ENCODE measurements around the gene SOX3.

The SOX3 gene

GRCh38 chrX:140504371-140505324 lies at the start of gene SOX3:
Gene SOX3, minus strand, starts transcription at chrX:140505069. Its CDS starts 9 bp downstream, at chrX:140505060.
- no peaks in the 10 kb centered on the region for H3K9me3 Mint-ChIP-seq
- no peak within 1 kb of the TSS for H3K27ac Mint-ChIP-seq
- no peaks in the 10 kb centered on the region for H3K4me1 Mint-ChIP-seq
- no peaks in the 10 kb centered on the region for H3K36me3 Mint-ChIP-seq
- no peak within 1 kb of the TSS for H3K4me3 Mint-ChIP-seq
- DNase-seq (ENCODE audit: low spot score in 2 of 2) (no peak), ATAC-seq (no peak)

DNA sequence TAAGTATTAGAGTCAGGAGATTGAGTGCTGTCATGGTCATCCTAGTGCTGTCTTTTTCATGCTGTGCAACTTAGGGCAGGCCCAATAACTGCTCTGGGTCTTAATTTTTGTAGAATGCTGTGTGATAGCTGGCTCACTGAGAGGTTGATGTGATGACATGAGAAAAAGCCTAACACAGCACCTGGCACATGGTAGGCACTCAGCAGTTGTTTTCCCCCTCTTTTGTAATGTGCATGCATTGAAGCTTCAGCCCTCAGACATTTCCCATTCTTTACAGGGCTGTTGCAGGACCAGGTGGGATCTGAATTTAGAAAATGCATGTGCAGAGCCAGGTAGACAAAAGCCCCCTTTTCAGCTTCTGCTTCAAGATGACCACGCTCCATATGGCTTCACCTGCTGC lies 44.1 kb upstream of the SOX3 start:
- DNase-seq (ENCODE audit: low spot score in 2 of 2), result no peak
- Mint-ChIP-seq H3K4me1 (no peaks in the 10 kb centered on the region), H3K36me3 (no peaks in the 10 kb centered on the region), H3K9me3 (no peaks in the 10 kb centered on the region), H3K27ac (no peak overlapping the region), H3K4me3 (no peak overlapping the region)
- ATAC-seq, result no peak

GRCh38 chrX:140526171-140526570 lies 21.3 kb upstream of the SOX3 start:
- Mint-ChIP-seq H3K36me3 (no peaks in the 10 kb centered on the region), H3K9me3 (no peaks in the 10 kb centered on the region), H3K4me1 (no peaks in the 10 kb centered on the region), H3K4me3 (no peak overlapping the region), H3K27ac (no peak overlapping the region)
- DNase-seq (ENCODE audit: low spot score in 2 of 2), result no peak
- no peak for ATAC-seq

GRCh38 chrX:140525448-140525847 lies 20.6 kb upstream of the SOX3 start:
- DNase-seq (ENCODE audit: low spot score in 2 of 2) (no peak), ATAC-seq (no peak)
- H3K9me3 Mint-ChIP-seq, result no peaks in the 10 kb centered on the region
- no peaks in the 10 kb centered on the region for H3K4me1 Mint-ChIP-seq
- no peaks in the 10 kb centered on the region for H3K36me3 Mint-ChIP-seq
- no peak overlapping the region for H3K27ac Mint-ChIP-seq
- H3K4me3 Mint-ChIP-seq, result no peak overlapping the region

DNA sequence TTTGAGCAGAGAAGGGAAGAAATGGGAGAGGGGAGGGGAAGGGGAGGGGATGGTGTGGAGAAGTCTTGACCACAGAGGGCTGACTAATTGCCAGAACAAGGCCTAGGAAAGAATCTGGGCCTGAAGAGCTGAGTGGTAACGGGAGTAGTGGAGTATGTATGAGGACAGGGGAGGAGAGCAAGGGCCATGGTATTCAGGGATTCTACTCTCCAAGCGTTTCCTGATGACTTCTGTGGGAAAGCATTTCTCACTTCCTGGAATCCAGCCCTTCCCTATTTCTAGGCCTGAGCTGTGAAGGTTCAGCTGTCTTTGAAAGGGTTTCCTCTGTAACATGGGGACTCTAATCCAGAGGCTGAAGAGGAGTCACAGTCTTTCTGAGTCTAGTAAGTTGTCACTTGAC lies 19.7 kb upstream of the SOX3 start:
- ATAC-seq, result no peak
- H3K9me3 Mint-ChIP-seq, result no peaks in the 10 kb centered on the region
- DNase-seq (ENCODE audit: low spot score in 2 of 2), result no peak
- no peak overlapping the region for H3K4me3 Mint-ChIP-seq
- H3K27ac Mint-ChIP-seq, result no peak overlapping the region
- H3K4me1 Mint-ChIP-seq, result no peaks in the 10 kb centered on the region
- no peaks in the 10 kb centered on the region for H3K36me3 Mint-ChIP-seq

DNA sequence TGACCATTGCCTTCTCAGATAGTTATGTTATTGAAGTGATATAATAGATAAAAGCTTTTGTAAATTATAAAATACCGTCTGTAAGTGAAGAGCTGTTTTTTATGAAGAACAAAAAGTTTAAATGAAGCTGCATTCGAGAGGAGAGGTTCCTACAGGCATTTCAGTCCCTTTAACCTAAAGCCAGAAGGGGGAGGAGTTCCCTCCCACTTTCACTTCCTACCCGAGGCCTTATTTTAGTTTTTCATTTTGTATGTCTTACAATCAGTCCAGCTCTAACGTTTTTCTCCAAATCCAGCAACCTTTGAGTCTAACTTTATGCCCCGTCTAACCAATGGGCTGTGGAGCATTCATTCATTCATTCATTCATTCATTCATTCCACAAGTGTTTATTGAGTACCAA lies 16.5 kb upstream of the SOX3 start:
- Mint-ChIP-seq H3K4me3 (no peak overlapping the region), H3K9me3 (no peaks in the 10 kb centered on the region), H3K4me1 (no peaks in the 10 kb centered on the region), H3K27ac (no peak overlapping the region), H3K36me3 (no peaks in the 10 kb centered on the region)
- no peak for DNase-seq (ENCODE audit: low spot score in 2 of 2)
- ATAC-seq, result no peak

GRCh38 chrX:140514554-140514953 lies 9.7 kb upstream of the SOX3 start:
- no peak for ATAC-seq
- H3K36me3 Mint-ChIP-seq, result no peaks in the 10 kb centered on the region
- H3K9me3 Mint-ChIP-seq, result no peaks in the 10 kb centered on the region
- no peak for DNase-seq (ENCODE audit: low spot score in 2 of 2)
- H3K27ac Mint-ChIP-seq, result no peak overlapping the region
- no peak overlapping the region for H3K4me3 Mint-ChIP-seq
- H3K4me1 Mint-ChIP-seq, result no peaks in the 10 kb centered on the region

- H3K27ac Mint-ChIP-seq, result no peak overlapping the region
- DNase-seq (ENCODE audit: low spot score in 2 of 2), result no peak
- H3K36me3 Mint-ChIP-seq, result no peaks in the 10 kb centered on the region
Observed at GRCh38 chrX:140510895-140511295, 6.0 kb upstream of the SOX3 start.

DNA sequence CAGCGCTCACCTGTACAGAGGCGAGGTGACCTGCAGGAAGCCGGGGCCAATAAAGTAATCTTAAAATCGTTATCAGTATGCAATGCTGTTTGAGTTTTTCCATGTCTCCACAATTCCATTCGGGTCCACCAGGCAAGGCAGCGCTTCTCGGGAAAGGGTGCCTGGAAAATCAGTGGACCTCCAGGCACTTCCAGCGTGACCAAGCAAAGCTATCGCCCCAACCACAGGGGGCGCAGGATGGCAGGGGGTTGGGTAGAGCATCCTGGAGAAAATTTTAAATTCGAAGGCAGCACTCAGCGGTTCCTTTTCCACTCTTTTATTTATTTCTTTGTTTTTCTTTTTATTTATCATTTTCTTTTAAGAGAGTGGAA lies 5.4 kb upstream of the SOX3 start:
- Mint-ChIP-seq H3K9me3 (no peaks in the 10 kb centered on the region), H3K36me3 (no peaks in the 10 kb centered on the region), H3K4me3 (no peak overlapping the region), H3K4me1 (no peaks in the 10 kb centered on the region), H3K27ac (no peak overlapping the region)
- no peak for DNase-seq (ENCODE audit: low spot score in 2 of 2)
- no peak for ATAC-seq

More at GRCh38 chrX:140510895-140511295, 6.0 kb upstream of the SOX3 start:
- ATAC-seq, result no peak
- Mint-ChIP-seq H3K9me3 (no peaks in the 10 kb centered on the region), H3K4me3 (no peak overlapping the region), H3K4me1 (no peaks in the 10 kb centered on the region)

DNA sequence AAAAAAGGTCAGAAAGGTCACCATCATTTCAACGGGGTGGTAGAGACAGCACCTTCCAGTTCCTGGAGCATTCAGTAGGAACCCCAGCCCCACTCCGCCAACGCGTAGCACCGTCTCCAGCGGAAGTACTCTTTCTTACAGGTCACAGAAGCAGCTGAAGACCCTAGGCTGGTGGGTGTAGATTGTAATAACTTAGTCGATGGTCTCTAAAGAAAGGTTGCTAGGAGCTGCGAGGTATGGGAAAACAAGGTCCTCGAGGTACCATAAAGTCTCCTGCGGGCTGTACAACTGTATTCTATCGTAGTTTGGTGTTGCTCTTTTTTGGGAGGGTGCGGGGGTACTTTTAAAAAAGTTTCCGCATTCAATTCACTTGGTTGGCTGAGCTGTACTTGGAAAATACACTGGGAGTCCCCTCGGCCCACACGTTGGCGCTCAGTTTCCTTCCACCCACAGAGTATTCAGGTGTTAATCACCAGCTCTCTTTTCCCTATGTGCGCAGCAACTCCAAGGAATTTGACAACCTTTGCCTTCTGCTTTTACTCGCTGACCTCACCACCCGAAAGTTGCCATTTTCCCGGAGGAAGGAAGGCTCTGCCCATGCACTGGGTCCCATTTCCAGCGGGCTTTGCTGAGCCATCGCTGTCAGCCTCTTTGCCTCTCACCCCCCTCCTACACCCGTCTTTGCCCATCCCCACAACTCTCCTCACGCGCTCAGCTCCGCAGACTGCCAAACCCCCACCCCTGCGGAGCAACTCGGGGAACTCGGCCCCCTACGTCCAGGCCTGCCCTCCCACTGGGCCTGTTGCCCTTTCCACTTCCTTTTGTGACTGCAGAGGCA lies 4.8 kb upstream of the SOX3 start:
- no peaks in the 10 kb centered on the region for H3K36me3 Mint-ChIP-seq
- H3K27ac Mint-ChIP-seq, result no peak overlapping the region
- no peak overlapping the region for H3K4me3 Mint-ChIP-seq
- no peak for DNase-seq (ENCODE audit: low spot score in 2 of 2)
- no peaks in the 10 kb centered on the region for H3K9me3 Mint-ChIP-seq
- no peaks in the 10 kb centered on the region for H3K4me1 Mint-ChIP-seq
- no peak for ATAC-seq

DNA sequence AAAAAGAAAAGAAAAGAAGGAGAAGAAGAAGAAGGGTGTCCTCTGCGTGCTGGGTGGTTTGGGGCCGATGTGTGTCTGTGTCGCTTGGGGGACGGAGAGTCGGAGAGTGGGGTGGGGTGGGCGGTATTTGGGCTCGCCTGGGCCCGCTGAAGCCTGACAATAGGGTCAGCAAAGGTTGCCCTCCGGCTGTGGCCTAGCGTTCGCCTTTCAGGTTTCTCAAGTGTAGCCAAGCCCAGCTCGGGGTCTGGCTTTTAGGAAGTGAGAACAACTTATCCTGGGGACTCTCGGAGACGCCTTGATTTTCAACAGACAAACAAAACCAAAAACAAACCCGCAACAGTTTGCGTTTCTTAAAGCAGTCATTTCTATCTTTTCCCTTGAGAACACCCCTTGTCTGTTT lies 4.1 kb upstream of the SOX3 start:
- no peaks in the 10 kb centered on the region for H3K4me1 Mint-ChIP-seq
- H3K36me3 Mint-ChIP-seq, result no peaks in the 10 kb centered on the region
- no peak for DNase-seq (ENCODE audit: low spot score in 2 of 2)
- no peak overlapping the region for H3K27ac Mint-ChIP-seq
- no peaks in the 10 kb centered on the region for H3K9me3 Mint-ChIP-seq
- H3K4me3 Mint-ChIP-seq, result no peak overlapping the region
- ATAC-seq, result no peak

DNA sequence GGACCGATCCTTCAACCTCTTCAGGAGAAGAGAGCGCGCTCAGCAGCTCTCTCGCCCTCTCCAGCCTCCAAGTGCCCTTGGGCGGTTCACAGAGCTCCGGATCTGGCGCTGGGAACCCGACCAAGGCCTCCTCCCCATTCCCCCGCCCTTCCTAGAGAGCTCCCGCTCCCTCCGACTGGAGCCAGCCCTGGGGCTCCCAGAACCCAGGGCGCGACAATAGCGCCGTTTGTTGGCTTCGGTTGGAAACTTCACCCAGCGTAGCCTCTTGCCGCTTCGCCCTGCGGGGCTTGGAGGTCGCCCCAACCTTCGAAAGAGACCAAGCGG lies 3.1 kb upstream of the SOX3 start:
- Mint-ChIP-seq H3K36me3 (no peaks in the 10 kb centered on the region), H3K9me3 (no peaks in the 10 kb centered on the region), H3K4me3 (no peak overlapping the region), H3K27ac (no peak overlapping the region), H3K4me1 (no peaks in the 10 kb centered on the region)
- DNase-seq (ENCODE audit: low spot score in 2 of 2) (no peak), ATAC-seq (no peak)

DNA sequence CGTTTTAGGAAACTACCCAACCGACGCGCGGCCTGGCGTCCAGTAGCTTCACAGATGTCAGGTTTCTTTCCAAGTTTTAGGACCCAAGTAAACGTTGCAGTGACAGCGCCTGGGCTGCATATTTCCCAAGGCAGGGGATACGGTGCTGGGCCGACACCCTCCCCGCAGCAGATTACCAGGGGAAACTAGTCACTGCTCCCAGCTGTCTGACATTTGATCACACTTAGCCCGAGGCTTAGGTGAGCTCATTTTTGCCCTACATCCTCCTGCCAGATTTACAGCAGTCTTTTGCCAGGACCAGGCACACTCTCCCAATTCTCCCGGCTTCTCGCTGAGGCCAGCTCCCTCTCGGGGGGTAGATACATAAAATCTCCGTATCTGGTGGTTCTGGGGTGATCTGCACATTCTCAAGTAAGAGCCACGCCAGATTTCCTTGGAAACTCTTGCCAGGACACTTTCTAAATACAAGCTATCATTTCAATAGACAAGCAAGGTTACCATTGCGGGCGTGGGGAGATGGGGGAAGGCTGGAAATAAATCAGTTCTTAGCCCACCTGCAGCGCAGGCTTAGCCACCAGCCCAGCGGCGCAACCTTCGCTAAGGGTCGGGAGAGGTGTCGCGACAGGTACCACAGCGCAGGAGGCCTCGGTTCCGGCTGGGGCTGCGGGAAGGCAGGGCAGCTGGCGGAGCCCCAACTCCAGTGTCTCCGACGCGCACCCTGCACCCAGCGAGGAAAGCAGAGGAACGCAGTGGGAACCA lies 2.5 kb upstream of the SOX3 start:
- no peak for ATAC-seq
- Mint-ChIP-seq H3K36me3 (no peaks in the 10 kb centered on the region), H3K27ac (no peak overlapping the region), H3K9me3 (no peaks in the 10 kb centered on the region), H3K4me3 (no peak overlapping the region), H3K4me1 (no peaks in the 10 kb centered on the region)
- no peak for DNase-seq (ENCODE audit: low spot score in 2 of 2)

DNA sequence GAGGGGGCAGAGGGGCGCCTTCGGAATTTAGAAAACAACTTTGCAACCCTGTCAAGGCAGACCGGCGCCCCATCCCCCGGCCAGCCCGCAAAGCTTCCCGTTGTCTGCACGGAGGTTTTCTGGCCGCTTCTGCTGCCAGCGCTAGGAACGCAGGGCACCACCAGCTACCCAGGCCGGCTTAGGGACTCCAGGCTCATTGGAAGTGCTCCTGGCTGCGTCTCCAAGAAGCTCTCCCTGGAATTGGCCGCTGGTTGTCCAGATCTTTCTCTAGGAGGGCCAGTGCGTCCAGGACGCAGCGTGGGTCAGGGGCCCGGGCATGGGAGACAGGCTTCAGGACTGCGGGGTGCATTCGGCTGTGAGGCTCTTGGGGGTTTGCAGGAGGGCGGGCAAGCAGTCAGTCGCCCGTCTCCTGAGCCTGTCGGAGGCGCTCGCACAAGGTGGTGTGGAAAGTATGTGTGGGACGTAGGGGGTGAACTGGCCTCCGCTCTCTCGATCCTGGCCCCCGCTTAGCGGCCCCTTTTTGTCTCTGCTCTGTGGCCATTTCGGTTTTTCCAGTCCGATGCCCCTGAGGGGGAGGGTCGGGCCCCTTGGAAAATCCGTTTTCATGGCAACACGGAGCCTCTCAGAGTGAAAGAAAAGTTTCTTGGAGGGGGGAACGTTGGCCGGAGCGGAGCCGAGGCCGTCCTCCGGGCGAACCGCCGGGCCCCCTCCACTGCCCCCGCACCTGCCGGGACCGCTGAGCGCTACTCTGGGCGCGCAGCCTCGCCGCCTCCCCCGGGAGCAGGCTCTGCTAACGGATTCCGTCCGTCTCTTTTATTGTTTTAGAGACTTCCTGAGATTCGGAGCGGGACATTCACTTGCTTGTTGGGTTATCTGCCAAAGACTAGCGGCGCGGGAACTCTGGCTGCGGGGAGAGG lies 810 bp upstream of the SOX3 start:
- Mint-ChIP-seq H3K4me1 (no peaks in the 10 kb centered on the region), H3K27ac (no peak overlapping the region), H3K4me3 (no peak overlapping the region), H3K9me3 (no peaks in the 10 kb centered on the region), H3K36me3 (no peaks in the 10 kb centered on the region)
- ATAC-seq (no peak), DNase-seq (ENCODE audit: low spot score in 2 of 2) (no peak)

All from stimulated activated effector memory CD8-positive, alpha-beta T cell treated with anti-CD3 and anti-CD28 coated beads, Interleukin-12 subunit alpha, Interleukin-12 subunit beta, amount 100 ng/mL, for 72 hours (primary cell).